Measurements from ENCODE around the gene SEZ6. TPM values are rescaled to one million over a fixed set of nuclear protein-coding genes. Genes with fewer than 3 reads are reported as not detected.

The SEZ6 gene
- polyA plus RNA-seq, 3 donors = 0.17 to 0.33 (median 0.18) TPM

DNA sequence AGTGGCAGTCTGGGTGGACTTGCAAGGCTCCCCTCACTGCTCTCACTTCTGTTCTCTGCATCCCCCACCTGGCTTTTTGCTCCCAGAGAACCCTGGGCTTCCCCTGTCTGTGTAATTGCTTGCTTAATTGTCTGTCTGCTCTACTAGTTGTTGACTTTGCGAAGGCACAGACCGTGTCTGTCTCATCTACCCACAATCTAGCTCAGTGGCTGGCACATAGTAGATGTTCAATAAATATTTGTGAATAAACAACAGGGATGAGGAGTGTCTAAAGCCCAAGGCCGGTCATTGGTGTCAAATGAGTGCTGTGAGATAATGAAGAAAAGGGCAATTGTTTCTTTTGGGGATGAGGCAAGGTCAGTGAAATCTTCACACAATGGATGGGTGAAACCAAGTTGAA is 2.8 kb upstream of the SEZ6 start:
- Histone ChIP-seq H3K79me2 (ENCODE audit: insufficient read depth, low read length) (no peaks in the 10 kb centered on the region), H4K20me1 (ENCODE audit: insufficient read depth, low read length) (no peaks in the 10 kb centered on the region), H2AFZ (ENCODE audit: insufficient read depth, low read depth, low read length, poor library complexity, severe bottlenecking) (no peak overlapping the region), H3K36me3 (replicated peaks in 1 of 2; ENCODE audit: control insufficient read depth in 1 of 2, insufficient read depth in 2 of 2, low read length in 2 of 2) (no peaks in the 10 kb centered on the region), H3K27ac (ENCODE audit: low read depth in 1 of 2, low read length in 2 of 2) (no peak overlapping the region), H3K4me2 (replicated peaks; ENCODE audit: extremely low read depth, low read length, poor library complexity, severe bottlenecking) (no peak overlapping the region), H3K9me3 (replicated peaks in 1 of 2; ENCODE audit: control insufficient read depth in 1 of 2, insufficient read depth in 1 of 2, low read length in 2 of 2) (peaks cover 0 to 12% of the 10 kb centered on the region in 2 donors), H3K4me1 (ENCODE audit: control insufficient read depth in 1 of 2, insufficient read depth in 2 of 2, low read length in 2 of 2) (no peaks in the 10 kb centered on the region), H3K27me3 (ENCODE audit: control insufficient read depth in 2 of 2, insufficient read depth in 2 of 2, low read length in 2 of 2) (peaks cover 31 to 59% of the 10 kb centered on the region in 2 donors), H3K9ac (ENCODE audit: insufficient read depth, low read length, poor library complexity, severe bottlenecking) (no peak overlapping the region), H3K4me3 (replicated peaks in 1 of 3; ENCODE audit: low read depth in 2 of 3, low read length in 3 of 3) (no peak overlapping the region)
- no peak overlapping the region for H3K27ac Mint-ChIP-seq
- WGBS (ENCODE audit: insufficient coverage) = no CpG with 5 or more reads among the region's 3 CpGs
- no peak overlapping the region for H3K4me3 Mint-ChIP-seq
- DNase-seq = no peak
- intact Hi-C loops (cut with micrococcal nuclease) = loop anchor here in 1 of 2 donors (5.0 kb wide), 1 partner anchor 41 kb away; no protein-coding TSS in a partner anchor
- H3K4me1 Mint-ChIP-seq = peaks cover 2% of the 10 kb centered on the region
- TF ChIP-seq, protein P1, sequence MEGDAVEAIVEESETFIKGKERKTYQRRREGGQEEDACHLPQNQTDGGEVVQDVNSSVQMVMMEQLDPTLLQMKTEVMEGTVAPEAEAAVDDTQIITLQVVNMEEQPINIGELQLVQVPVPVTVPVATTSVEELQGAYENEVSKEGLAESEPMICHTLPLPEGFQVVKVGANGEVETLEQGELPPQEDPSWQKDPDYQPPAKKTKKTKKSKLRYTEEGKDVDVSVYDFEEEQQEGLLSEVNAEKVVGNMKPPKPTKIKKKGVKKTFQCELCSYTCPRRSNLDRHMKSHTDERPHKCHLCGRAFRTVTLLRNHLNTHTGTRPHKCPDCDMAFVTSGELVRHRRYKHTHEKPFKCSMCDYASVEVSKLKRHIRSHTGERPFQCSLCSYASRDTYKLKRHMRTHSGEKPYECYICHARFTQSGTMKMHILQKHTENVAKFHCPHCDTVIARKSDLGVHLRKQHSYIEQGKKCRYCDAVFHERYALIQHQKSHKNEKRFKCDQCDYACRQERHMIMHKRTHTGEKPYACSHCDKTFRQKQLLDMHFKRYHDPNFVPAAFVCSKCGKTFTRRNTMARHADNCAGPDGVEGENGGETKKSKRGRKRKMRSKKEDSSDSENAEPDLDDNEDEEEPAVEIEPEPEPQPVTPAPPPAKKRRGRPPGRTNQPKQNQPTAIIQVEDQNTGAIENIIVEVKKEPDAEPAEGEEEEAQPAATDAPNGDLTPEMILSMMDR (IDR thresholded peaks at IDR 0.05) = no peak
- peaks cover 0 to 13% (median 7%) of the 10 kb centered on the region in 7 donors for H3K9me3 Mint-ChIP-seq
- no peaks in the 10 kb centered on the region for H3K36me3 Mint-ChIP-seq
- peaks cover 51 to 68% (median 54%) of the 10 kb centered on the region in 3 donors for H3K27me3 Mint-ChIP-seq (ENCODE audit: low read depth in 3 of 3)

DNA sequence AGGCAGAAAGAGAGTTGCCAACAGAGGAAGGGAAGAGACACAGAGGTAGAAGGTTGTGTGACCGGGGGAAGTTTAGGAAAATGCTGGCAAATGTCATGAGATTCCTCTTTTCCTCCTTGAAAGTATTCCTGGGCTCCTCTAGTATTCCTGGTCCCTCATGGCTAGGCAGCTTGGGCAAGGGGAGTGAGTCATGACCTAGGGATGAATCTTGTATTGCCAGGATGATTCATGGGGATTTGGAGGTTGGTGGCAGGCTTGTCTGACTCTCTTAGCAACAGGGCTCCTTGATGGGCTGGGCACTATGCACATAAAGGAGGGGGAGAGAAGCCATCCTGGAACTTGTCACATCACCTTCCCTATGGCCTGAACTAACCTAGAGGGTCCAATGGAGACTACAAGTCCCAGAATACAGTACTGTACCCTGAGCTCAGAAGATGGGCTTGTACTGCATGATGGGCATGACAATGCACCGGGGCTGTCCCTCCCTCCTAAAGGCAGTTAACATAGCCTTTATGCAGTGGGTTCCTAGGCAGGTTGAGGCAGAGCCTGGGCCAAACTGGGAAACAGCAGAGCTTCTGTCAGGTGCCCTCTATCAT is 2.1 kb upstream of the SEZ6 start:
- Mint-ChIP-seq H3K9me3 (peaks cover 0 to 13% (median 7%) of the 10 kb centered on the region in 7 donors), H3K4me1 (peaks cover 2% of the 10 kb centered on the region), H3K27me3 (ENCODE audit: low read depth in 3 of 3) (peaks cover 57 to 74% (median 59%) of the 10 kb centered on the region in 3 donors), H3K4me3 (peak overlapping the region in 1 of 2 donors; percentile 60), H3K27ac (no peak overlapping the region), H3K36me3 (no peaks in the 10 kb centered on the region)
- WGBS (ENCODE audit: insufficient coverage) = 88% methylated on average over 2 of the region's 2 CpGs
- Histone ChIP-seq H3K27ac (ENCODE audit: low read depth in 1 of 2, low read length in 2 of 2) (no peak overlapping the region), H3K4me2 (replicated peaks; ENCODE audit: extremely low read depth, low read length, poor library complexity, severe bottlenecking) (no peak overlapping the region), H3K79me2 (ENCODE audit: insufficient read depth, low read length) (no peaks in the 10 kb centered on the region), H2AFZ (ENCODE audit: insufficient read depth, low read depth, low read length, poor library complexity, severe bottlenecking) (no peak overlapping the region), H4K20me1 (ENCODE audit: insufficient read depth, low read length) (no peaks in the 10 kb centered on the region), H3K9ac (ENCODE audit: insufficient read depth, low read length, poor library complexity, severe bottlenecking) (no peak overlapping the region), H3K9me3 (replicated peaks in 1 of 2; ENCODE audit: control insufficient read depth in 1 of 2, insufficient read depth in 1 of 2, low read length in 2 of 2) (peaks cover 0 to 12% of the 10 kb centered on the region in 2 donors), H3K4me1 (ENCODE audit: control insufficient read depth in 1 of 2, insufficient read depth in 2 of 2, low read length in 2 of 2) (no peaks in the 10 kb centered on the region), H3K4me3 (replicated peaks in 1 of 3; ENCODE audit: low read depth in 2 of 3, low read length in 3 of 3) (no peak overlapping the region), H3K27me3 (ENCODE audit: control insufficient read depth in 2 of 2, insufficient read depth in 2 of 2, low read length in 2 of 2) (peaks cover 31 to 66% of the 10 kb centered on the region in 2 donors), H3K36me3 (replicated peaks in 1 of 2; ENCODE audit: control insufficient read depth in 1 of 2, insufficient read depth in 2 of 2, low read length in 2 of 2) (no peaks in the 10 kb centered on the region)
- TF ChIP-seq, protein P1 (IDR thresholded peaks at IDR 0.05) = no peak
- peak in 1 of 3 donors; percentile 60 for DNase-seq
- intact Hi-C loops (cut with micrococcal nuclease) = loop anchor here in 1 of 2 donors (5.0 kb wide), 1 partner anchor 41 kb away; no protein-coding TSS in a partner anchor

Measured in CD14-positive monocyte (primary cell).